Measurements from ENCODE around the gene MED22. TPM values are rescaled to one million over a fixed set of nuclear protein-coding genes. Genes with fewer than 3 reads are reported as not detected.

Gene MED22
- total and polyA plus RNA-seq, 2 experiments from 2014 or later, result 20.9 to 85.7 TPM

GRCh38 chr9:133353548-133353947 lies 5.6 kb upstream of the MED22 start (continued):
- TF ChIP-seq ZNF114 (CRISPR knock-in tag; IDR thresholded peaks at IDR 0.05) (no peak), REST (IDR thresholded peaks at IDR 0.05; ENCODE audit: unreplicated experiment) (no peak), EZH2 (IDR thresholded peaks at IDR 0.05; ENCODE audit: low read depth, unreplicated experiment) (no peak), STAT1 (IDR thresholded peaks at IDR 0.05; ENCODE audit: unreplicated experiment) (no peak), CTCF (conservative IDR thresholded peaks at IDR 0.05; ENCODE audit: low read depth in 2 of 2) (no peak), ZNF331 (CRISPR knock-in tag; IDR thresholded peaks at IDR 0.05; ENCODE audit: low read depth) (no peak), EZH2phosphoT487 (IDR thresholded peaks at IDR 0.05; ENCODE audit: unreplicated experiment) (no peak), JUNB (IDR thresholded peaks at IDR 0.05; ENCODE audit: unreplicated experiment) (no peak)

- ATAC-seq, result no peak
- Histone ChIP-seq H4K20me1 (replicated peaks; ENCODE audit: insufficient read depth) (peaks cover 43% of the 10 kb centered on the region), H3K9me2 (ENCODE audit: insufficient read depth) (no peaks in the 10 kb centered on the region), H3K4me3 (no peak overlapping the region), H3K36me3 (ENCODE audit: insufficient read depth) (peaks cover 39% of the 10 kb centered on the region), H3K27me3 (ENCODE audit: insufficient read depth) (no peaks in the 10 kb centered on the region), H3K4me1 (ENCODE audit: insufficient read depth) (peaks cover 24% of the 10 kb centered on the region; the same call in 1 of the 2 replicates), H3K79me2 (replicated peaks; ENCODE audit: insufficient read depth) (peaks cover 41% of the 10 kb centered on the region), H3K4me2 (no peak overlapping the region), H3F3A (replicated peaks; ENCODE audit: low read depth) (peaks cover 57% of the 10 kb centered on the region), H3K27ac (ENCODE audit: low read depth) (peak overlapping the region; percentile 66), H2AFZ (no peak overlapping the region)
- Mint-ChIP-seq H3K36me3 (ENCODE audit: low read depth) (peaks cover 62% of the 10 kb centered on the region), H3K4me1 (peaks cover 23% of the 10 kb centered on the region), H3K27me3 (ENCODE audit: insufficient read depth, low read depth, poor library complexity) (peaks cover 34% of the 10 kb centered on the region), H3K4me3 (peak overlapping the region; percentile 24; the same call in 1 of the 3 replicates), H3K27ac (peak overlapping the region; percentile 73; the same call in 1 of the 2 replicates), H3K9me3 (no peaks in the 10 kb centered on the region; the same call in 2 of the 3 replicates)
- DNase-seq (ENCODE audit: low spot score), result no peak
- no peak for TF ChIP-seq ZNF462 (CRISPR knock-in tag; IDR thresholded peaks at IDR 0.05)
- no peak for TF ChIP-seq CREB1 (CRISPR knock-in tag; IDR thresholded peaks at IDR 0.05; ENCODE audit: low read depth)
- no peak for TF ChIP-seq EZH2phosphoT487 (IDR thresholded peaks at IDR 0.05; ENCODE audit: unreplicated experiment)
- no peak for TF ChIP-seq ETS1 (IDR thresholded peaks at IDR 0.05)
- TF ChIP-seq JUNB (IDR thresholded peaks at IDR 0.05; ENCODE audit: unreplicated experiment), result no peak
Observed at GRCh38 chr9:133352635-133353340, 4.9 kb upstream of the MED22 start.
